Neural cell (in vitro differentiated cells): ENCODE results near the gene CAND1.

ENCODE experiments used
- POLR2AphosphoS5 ChIP-seq: IDR thresholded peaks from 2 replicates; pipeline ENCODE4 v1.6.1; 2012
- SMC3 ChIP-seq: fragments of 450-650 bp; conservative IDR thresholded peaks from 2 replicates; pipeline ENCODE4 v1.6.1; 2014; ENCODE audit warnings: antibody characterized with exemption, mild to moderate bottlenecking, moderate library complexity; ENCODE audit not compliant: poor library complexity
- TF ChIP-seq, protein P1 (sequence below): fragments of 450-650 bp; IDR thresholded peaks from 2 replicates; pipeline ENCODE4 v1.5.1; 2014; ENCODE audit warnings: antibody characterized with exemption, mild to moderate bottlenecking, moderate library complexity; ENCODE audit not compliant: poor library complexity, severe bottlenecking

DNA sequence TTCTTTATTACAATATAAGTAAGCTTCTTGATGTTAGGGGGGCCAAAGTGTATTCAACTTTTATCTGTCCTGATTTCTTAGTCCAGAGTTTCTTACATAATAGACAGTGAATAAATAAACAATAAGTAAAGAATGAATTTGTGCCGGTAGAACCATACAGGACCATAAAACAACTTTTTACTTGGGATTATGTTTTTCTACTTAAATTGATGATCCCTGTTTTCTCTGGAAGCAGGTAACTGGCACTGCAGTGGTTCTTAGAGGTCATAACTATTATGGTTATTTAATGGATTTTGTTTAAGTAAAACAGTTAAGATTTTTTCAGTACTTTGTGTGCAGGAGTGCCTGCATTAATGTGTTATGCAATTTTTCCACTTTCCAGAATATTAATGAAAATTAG is 10.5 kb downstream of the CAND1 start:
- TF ChIP-seq, protein P1, sequence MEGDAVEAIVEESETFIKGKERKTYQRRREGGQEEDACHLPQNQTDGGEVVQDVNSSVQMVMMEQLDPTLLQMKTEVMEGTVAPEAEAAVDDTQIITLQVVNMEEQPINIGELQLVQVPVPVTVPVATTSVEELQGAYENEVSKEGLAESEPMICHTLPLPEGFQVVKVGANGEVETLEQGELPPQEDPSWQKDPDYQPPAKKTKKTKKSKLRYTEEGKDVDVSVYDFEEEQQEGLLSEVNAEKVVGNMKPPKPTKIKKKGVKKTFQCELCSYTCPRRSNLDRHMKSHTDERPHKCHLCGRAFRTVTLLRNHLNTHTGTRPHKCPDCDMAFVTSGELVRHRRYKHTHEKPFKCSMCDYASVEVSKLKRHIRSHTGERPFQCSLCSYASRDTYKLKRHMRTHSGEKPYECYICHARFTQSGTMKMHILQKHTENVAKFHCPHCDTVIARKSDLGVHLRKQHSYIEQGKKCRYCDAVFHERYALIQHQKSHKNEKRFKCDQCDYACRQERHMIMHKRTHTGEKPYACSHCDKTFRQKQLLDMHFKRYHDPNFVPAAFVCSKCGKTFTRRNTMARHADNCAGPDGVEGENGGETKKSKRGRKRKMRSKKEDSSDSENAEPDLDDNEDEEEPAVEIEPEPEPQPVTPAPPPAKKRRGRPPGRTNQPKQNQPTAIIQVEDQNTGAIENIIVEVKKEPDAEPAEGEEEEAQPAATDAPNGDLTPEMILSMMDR, result no peak
- no peak for TF ChIP-seq POLR2AphosphoS5
- no peak for TF ChIP-seq SMC3
